ENCODE results near the gene ANO6.

DNA sequence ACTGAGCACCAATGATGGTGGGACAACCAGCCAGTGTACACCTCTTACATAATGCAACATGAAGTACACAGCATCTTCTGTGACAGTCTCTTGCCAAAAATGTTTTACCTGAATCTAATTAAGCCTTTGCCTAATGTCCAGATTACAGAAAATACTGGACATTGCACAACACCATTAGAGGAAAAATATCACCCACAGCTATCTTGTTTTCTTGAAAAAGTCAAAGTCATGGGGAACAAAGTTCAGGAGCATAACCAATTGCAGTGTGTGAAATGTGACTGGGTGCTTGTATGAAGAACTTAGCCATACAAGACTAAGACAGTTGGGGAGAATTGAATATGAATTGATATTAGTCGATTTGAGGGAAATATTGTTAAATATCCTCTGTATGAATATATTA is 12.1 kb upstream of the ANO6 start:
- TF ChIP-seq POLR2A (IDR thresholded peaks at IDR 0.05) (no peak), POLR2AphosphoS5 (IDR thresholded peaks at IDR 0.05) (no peak)

Data from breast epithelium (tissue), 3 donors.